ENCODE data around the gene MAP3K20. TPM values are rescaled to one million over a fixed set of nuclear protein-coding genes. Genes with fewer than 3 reads are reported as not detected.

Gene MAP3K20
- total and polyA plus RNA-seq, 2 of the 4 experiments (the other 2 are of a cell fraction) = 27.5 to 84.4 TPM

- no peak overlapping the region for H4K8ac ChIP-seq (ENCODE audit: low read depth in 2 of 2, low read length in 2 of 2)
- H3K4me3 ChIP-seq (ENCODE audit: insufficient read depth, low read depth, low read length) = no peak overlapping the region
- DNase-seq (no peak), ATAC-seq (ENCODE audit: low read depth) (no peak)
- no peak overlapping the region for H3K9ac ChIP-seq (ENCODE audit: low read depth, low read length)
- H2AK5ac ChIP-seq (ENCODE audit: low read depth, low read length) = peak overlapping the region; percentile 2; the same call in 1 of the 2 replicates
- TF ChIP-seq POLR2A (IDR thresholded peaks at IDR 0.05; ENCODE audit: low read depth, low read length) (no peak), ELK1 (IDR thresholded peaks at IDR 0.05; ENCODE audit: borderline replicate concordance, low read depth, low read length) (no peak), NFE2L2 (IDR thresholded peaks at IDR 0.05; ENCODE audit: low read depth, low read length) (no peak), SMC3 (IDR thresholded peaks at IDR 0.05; ENCODE audit: low read depth, low read length) (no peak), MAZ (IDR thresholded peaks at IDR 0.05; ENCODE audit: borderline replicate concordance, low read depth, low read length) (no peak), RAD21 (IDR thresholded peaks at IDR 0.05; ENCODE audit: low read length) (no peak), CTCF (conservative IDR thresholded peaks at IDR 0.05; ENCODE audit: low read depth, low read length) (no peak)
- H4K20me1 ChIP-seq (ENCODE audit: insufficient read depth, low read length) = 0 out of 2 replicates have a peak, but pooled peaks cover 4% of the 10 kb centered on the region
- H3K9me3 ChIP-seq (ENCODE audit: control insufficient read depth, insufficient read depth, low read length) = no peaks in the 10 kb centered on the region
- H3K79me1 ChIP-seq (ENCODE audit: low read depth in 1 of 2, low read length in 2 of 2) = peaks cover 39 to 63% of the 10 kb centered on the region in 2 experiments
- H3K27me3 ChIP-seq (ENCODE audit: control insufficient read depth, insufficient read depth, low read length) = no peaks in the 10 kb centered on the region
- H3K23ac ChIP-seq (ENCODE audit: low read depth, low read length) = 0 out of 2 replicates have a peak overlapping the region, but pooled peaks have one; percentile 20
- no peak overlapping the region for H3K56ac ChIP-seq (ENCODE audit: extremely low read depth, insufficient read depth, low read length)
- no peak overlapping the region for H2BK120ac ChIP-seq (ENCODE audit: low read depth, low read length)
- peak overlapping the region; percentile 44; the same call in 1 of the 2 replicates for H4K5ac ChIP-seq (ENCODE audit: low read depth, low read length)
- H3K14ac ChIP-seq (replicated peaks; ENCODE audit: low read depth, low read length) = no peak overlapping the region
- H2BK20ac ChIP-seq (ENCODE audit: low read depth, low read length) = no peak overlapping the region
- H3K4me1 ChIP-seq (ENCODE audit: control insufficient read depth, insufficient read depth, low read length) = peaks cover 2% of the 10 kb centered on the region; the same call in 1 of the 2 replicates
- WGBS, 2 experiments (ENCODE audit: extremely low coverage in 2 of 2, insufficient read length in 1 of 2) = no CpG with 5 or more reads among the region's 2 CpGs
- in situ Hi-C loops (cut with MboI; ENCODE audit: low sequenced_read_pairs) = no loop called here
- H2AK9ac ChIP-seq (replicated peaks; ENCODE audit: low read depth, low read length, poor library complexity) = no peak overlapping the region
- H3K27ac ChIP-seq (ENCODE audit: insufficient read depth, low read length) = no peak overlapping the region
- dilution Hi-C loops (cut with HindIII; ENCODE audit: low sequenced_read_pairs, unreplicated experiment) = no loop called here
- H3K4ac ChIP-seq (ENCODE audit: low read depth, low read length) = peak overlapping the region; percentile 37; the same call in 1 of the 2 replicates
- H2BK5ac ChIP-seq (ENCODE audit: low read depth, low read length, poor library complexity, severe bottlenecking) = no peak overlapping the region
- no peak overlapping the region for H4K91ac ChIP-seq (ENCODE audit: insufficient read depth, low read depth, low read length)
- H3K18ac ChIP-seq (ENCODE audit: low read depth, low read length) = no peak overlapping the region
- no peak overlapping the region for H2AFZ ChIP-seq (replicated peaks; ENCODE audit: low read length, poor library complexity)
- H2BK15ac ChIP-seq (ENCODE audit: low read depth, low read length) = no peak overlapping the region
- H3K36me3 ChIP-seq (ENCODE audit: control insufficient read depth, insufficient read depth, low read length) = peaks cover 6% of the 10 kb centered on the region
- ChIA-PET CTCF (no interaction called here), POLR2A (ENCODE audit: unreplicated experiment) (interaction anchor here (0.5 kb wide), 1 partner anchor 123 kb away, joined by 3 read pairs; no protein-coding TSS in a partner anchor)
- peaks cover 8% of the 10 kb centered on the region; the same call in 1 of the 2 replicates for H3K9me1 ChIP-seq (ENCODE audit: insufficient read depth, low read length)
- H3K4me2 ChIP-seq (ENCODE audit: low read depth, low read length) = no peak overlapping the region
- BruUV-seq (replicated peaks) = no TSS peak
- intact Hi-C loops (cut with micrococcal nuclease) = no loop called here
Measured at GRCh38 chr2:173099804-173100203, 24.2 kb downstream of the MAP3K20 start.
